ENCODE results near the gene MOB3B.

DNA sequence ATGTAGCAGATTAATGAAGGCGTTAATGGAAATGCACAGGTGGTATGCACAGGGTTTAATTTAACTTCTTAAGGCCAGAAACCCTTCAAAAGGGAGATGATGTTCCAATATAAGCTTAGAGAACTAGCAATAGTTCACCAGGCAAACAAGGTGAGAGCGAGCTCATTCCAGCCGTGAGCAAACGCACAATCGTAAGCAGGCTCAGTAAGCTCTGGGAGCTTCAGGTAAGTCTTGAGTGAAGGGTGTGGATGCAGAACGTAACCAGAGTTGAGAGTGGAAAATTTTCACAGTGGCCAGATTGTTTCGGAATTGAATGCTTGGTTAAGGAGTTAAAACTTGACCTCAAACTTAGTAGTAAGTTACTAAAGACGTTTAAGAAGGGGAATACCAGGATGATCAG is 238.3 kb downstream of the MOB3B start:
- TF ChIP-seq EP300 (IDR thresholded peaks at IDR 0.05) (no peak), POLR2A (IDR thresholded peaks at IDR 0.05) (no peak)
- TF ChIP-seq, protein P1, sequence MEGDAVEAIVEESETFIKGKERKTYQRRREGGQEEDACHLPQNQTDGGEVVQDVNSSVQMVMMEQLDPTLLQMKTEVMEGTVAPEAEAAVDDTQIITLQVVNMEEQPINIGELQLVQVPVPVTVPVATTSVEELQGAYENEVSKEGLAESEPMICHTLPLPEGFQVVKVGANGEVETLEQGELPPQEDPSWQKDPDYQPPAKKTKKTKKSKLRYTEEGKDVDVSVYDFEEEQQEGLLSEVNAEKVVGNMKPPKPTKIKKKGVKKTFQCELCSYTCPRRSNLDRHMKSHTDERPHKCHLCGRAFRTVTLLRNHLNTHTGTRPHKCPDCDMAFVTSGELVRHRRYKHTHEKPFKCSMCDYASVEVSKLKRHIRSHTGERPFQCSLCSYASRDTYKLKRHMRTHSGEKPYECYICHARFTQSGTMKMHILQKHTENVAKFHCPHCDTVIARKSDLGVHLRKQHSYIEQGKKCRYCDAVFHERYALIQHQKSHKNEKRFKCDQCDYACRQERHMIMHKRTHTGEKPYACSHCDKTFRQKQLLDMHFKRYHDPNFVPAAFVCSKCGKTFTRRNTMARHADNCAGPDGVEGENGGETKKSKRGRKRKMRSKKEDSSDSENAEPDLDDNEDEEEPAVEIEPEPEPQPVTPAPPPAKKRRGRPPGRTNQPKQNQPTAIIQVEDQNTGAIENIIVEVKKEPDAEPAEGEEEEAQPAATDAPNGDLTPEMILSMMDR (IDR thresholded peaks at IDR 0.05), result no peak
